Fibroblast of skin of scalp (primary cell): ENCODE data around the gene ZNF177.

Source experiments
- DNase-seq: peaks from one replicate; pipeline ENCODE4 v3.0.0-alpha.2; 2013

Gene ZNF177

GRCh38 chr19:9430444-9430843 is 67.6 kb downstream of the ZNF177 start:
- DNase-seq: no peak

- DNase-seq: peak; percentile 29
Measured at GRCh38 chr19:9431475-9431874, 68.7 kb downstream of the ZNF177 start.
